ENCODE measurements around the gene KITLG.
"Not testable (repeated sequence)": the region's sequence is repeated elsewhere in the genome, so short reads cannot be mapped to it uniquely, and the experiment has no call there.

Gene KITLG

DNA sequence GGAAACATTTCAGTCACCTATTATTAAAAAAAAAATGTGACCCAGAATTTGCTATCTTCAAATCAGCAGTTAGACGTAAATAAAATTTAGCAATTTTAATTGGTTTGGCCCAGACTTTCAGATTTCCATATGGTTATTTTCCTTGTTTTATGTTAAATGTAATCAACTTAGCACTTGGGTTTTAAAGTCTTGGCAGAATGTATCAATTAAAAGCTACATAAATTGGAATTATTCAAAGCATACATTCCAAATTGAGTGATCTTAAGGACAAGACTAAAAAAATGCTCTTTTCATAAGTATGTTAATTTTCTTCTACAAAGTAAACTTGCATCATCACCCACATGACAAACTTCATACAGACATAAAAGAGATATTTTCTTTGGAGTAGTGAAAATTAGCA is 3.4 kb downstream of the KITLG start:
- DNase-seq (ENCODE audit: low read depth) = no peak

DNA sequence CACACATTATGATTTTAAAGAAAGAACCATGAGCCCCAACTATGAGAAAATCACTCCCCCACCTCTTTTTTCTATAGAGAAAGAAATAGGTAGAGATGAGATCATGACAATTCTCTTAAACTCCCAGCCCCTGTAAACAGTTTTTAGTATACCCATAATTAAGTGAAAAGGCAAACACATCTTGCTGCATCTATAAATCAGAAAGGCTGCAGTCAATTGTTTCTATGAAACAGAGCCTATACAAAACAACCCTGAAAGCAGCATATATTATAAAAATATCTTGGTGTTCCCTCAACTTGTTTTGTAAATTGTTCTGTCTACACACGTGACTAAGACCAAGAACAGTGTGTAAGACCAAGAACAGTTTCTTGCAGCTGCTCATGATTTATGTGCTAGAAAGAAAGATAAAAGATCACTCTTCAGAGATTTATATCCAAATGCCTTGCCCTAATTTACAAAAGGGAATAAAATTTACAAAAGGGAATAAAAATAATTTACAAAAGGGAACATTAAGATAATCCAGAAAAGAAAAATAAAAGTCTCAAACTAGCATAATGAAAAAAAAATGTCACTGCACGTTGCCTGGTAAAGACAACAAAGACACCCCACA is 4.8 kb downstream of the KITLG start:
- no peak for DNase-seq (ENCODE audit: low read depth)

- DNase-seq (ENCODE audit: low read depth) = no peak
Observed at GRCh38 chr12:88574278-88574677, 6.0 kb downstream of the KITLG start.

- no peak for DNase-seq (ENCODE audit: low read depth)
Observed at GRCh38 chr12:88573583-88573982, 6.7 kb downstream of the KITLG start.

DNA sequence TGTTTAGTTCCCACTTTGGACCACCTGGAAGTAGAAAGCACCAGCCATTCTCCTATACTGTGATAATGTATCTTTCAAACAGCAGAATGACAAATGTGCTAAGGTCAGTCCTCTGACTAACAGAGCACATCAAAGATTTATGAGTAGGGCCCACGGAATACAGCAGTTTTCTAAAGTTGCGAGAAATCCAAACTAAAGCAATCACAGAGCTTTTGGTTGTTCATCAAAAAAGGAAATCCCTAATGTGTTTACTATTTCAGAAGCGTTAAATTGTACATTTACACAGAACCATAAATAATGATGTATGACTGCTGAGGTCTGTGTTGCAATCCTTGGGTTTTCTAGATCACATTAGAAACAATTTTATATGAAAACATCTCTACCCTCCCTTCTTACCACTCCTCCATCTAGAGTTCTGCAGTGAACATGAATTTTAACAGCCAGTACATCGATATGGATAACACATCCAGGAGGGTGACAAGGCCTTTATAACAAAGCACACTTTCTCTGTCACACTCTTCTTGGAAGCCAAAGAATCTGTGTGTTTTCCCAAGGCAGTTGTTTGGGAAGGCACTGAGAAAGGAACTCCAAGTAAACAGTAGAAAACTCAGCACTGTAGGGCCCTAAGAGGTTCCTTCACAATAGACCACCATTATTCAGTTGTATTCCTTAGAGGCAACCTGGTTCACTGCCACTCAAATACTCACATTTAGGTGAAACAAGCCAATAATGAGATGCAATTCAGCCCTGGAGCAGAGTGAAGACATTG is 7.3 kb downstream of the KITLG start:
- DNase-seq (ENCODE audit: low read depth) = no peak

DNA sequence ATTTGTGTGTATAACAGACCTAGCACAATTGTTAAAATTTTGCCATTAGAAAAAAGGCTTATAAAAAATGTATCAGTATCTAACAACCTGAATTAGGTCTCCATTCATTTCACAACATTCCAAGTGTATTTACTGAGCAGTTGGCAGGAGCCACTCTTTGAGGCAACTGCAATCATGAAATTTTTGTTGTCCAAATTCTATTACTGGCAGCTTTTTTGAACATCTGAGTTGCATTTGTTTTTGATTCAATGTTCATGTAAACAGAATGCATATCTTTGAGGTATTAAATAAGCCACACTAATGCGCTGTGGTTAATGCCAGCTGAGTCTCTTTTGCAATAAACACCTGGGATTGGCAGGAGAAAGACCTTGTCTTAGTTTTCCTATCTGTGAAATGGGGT is 8.7 kb downstream of the KITLG start:
- no peak for DNase-seq (ENCODE audit: low read depth)

DNA sequence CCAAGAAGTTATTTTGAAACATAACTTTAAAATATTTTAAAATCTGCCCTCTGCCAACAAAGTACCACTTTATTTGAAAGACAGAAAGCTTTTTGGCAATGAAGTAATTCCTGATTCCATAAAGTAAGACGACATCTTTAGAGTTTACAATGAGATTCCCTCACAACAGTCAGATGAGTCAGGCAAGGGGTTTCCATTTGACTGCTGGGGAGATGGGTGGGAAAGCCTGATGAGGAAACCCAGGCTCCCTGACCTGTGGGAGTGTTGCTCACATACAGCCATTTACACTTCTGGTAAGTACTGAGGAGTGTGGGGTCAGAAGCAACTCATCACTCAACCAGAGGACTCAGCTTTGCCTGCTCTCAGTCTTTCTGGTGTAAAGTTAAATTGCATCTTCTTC is 10.2 kb downstream of the KITLG start:
- no peak for DNase-seq (ENCODE audit: low read depth)

DNA sequence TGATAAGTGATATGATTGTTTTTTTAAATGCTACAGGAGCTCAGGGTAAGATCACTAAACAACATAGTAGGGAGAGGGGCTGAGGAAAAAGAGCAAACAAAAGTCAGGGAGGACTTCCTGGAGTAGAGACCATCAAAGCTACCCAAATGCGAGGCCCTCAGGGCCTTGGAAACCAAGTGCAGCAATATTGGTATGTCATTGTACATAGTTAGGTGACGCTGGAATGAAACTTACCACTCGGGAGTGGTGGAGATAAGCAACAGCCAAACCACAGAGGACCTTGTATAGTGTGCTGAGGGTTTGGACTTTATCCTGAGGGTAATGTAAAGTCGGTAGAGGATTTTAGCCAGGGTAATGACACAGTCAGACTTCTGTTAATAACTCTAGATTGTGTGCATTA is 13.8 kb downstream of the KITLG start:
- no peak for DNase-seq (ENCODE audit: low read depth)

- no peak for DNase-seq (ENCODE audit: low read depth)
Observed at GRCh38 chr12:88562846-88563582, 17.3 kb downstream of the KITLG start.

DNA sequence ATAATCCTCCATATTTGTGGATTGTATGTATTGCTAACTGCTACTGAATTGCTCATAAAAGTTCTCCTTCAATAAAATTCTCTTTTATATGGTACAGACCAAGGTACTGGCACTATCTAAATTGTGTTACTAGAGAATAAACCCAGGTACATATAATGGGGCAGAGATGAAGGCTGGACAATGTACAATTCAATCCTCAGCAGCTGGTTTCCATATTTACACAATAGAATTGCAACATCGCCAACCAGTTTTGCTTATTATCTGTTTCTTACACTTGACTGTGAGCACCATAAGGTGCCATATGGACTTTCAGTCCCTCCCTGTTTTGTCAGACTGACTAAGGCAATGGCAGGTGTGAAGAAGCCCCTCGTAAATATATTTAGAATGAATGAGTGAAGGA is 18.1 kb downstream of the KITLG start:
- DNase-seq (ENCODE audit: low read depth) = no peak

DNA sequence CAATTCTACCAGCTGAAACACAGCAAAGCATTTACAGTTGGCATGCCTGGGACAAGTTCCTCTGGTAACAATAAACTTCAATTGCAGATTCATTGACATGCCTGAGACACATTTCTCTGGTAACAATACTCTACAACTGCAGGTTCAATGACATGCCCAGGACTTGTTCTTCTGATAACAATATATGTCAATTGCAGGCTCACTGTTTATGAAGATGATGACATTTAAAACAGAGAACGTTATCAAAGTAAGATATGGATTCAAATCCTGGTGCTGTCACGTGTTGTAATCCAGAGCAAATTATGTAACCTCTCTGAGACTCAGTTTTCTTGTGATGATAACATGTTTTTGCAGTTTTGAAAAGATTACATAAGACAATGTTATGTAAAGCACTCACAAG is 20.5 kb downstream of the KITLG start:
- DNase-seq (ENCODE audit: low read depth) = no peak

DNA sequence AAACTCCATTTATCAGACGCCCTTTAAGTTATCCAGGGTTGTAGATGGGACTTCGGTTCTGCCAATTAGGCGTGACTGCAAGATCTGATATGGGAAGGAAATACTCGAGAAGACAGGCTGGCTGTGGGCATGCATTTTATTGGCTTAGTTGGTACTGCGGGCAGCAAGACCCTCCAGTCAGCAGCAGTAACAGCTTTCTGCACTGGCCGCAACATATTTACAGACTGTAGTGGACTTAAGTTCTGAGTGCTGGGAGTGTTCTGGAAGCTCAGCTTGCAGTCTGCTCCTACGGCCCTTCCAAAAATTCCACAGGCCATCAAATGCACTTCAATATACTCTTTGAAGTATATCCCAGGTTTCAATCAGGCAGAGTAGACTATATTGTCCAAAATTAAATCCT is 21.1 kb downstream of the KITLG start:
- no peak for DNase-seq (ENCODE audit: low read depth)

GRCh38 chr12:88558340-88558867 is 21.9 kb downstream of the KITLG start:
- no peak for DNase-seq (ENCODE audit: low read depth)

DNA sequence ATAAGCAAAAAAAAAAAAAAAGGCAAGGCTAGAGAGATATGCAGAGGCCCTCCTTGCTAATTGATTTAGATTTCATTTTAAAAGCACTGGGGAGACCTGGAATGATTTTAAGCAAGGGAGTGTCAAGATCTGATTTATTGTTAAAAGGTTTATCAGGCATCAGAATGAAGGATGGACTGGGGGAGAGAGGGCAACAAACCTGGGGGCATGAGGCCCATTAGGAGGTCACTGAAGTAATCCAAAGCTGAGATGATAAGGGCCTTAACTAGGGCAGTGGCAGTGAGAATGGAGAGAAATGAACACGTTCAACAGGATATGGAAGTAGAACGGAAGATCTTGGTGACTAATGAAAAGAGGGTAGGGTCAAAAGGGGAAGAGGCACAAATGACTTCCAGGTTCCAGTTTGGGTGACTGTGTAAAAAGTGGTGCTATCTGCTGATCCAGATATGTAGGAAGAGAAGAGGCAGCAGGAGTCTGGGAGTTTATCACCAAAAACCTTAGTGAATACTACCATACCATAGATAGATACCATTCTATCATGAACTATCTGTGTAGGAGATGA is 24.0 kb downstream of the KITLG start:
- no peak for DNase-seq (ENCODE audit: low read depth)

- no peak for DNase-seq (ENCODE audit: low read depth)
Observed at GRCh38 chr12:88553941-88554658, 26.2 kb downstream of the KITLG start.

DNA sequence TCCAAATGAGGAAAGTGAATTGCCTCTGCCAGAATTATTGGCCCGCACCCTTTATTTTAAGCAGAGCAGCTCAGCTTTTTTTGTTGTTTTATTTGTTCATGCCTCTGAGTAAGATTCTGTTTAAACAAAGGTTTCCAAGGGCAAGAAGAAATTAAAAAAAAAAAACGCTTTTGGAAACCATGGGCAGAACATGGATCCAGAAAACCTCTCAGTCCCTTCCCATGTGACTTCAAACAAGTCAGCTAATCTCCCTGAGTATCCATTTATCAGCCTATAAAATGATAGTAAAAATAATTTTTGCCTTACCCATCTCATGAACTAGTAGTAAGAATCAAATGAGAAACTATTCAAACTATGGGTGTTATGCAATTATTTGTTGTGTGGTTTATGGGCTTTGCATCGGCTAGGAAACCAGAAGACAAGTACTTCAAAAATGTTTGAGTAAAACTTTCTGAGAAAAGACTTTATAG is 27.6 kb downstream of the KITLG start:
- no peak for DNase-seq (ENCODE audit: low read depth)

- DNase-seq (ENCODE audit: low read depth) = no peak
Observed at GRCh38 chr12:88549929-88550328, 30.3 kb downstream of the KITLG start.

DNA sequence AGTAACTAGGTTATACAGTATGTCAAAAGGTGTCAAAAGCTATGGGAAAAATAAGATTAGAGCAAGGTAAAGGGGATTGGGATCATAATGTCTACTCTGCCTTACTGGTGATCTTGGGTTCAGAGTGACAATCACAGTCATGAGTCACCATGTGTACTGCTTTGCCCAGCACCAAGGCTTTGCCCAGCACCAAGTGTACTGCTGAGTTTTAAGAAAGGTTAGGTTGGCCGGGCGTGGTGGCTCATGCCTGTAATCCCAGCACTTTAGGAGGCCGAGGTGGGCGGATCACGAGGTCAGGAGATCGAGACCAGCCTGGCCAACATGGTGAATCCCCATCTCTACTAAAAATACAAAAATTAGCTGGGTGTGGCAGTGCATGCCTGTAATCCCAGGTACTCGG is 32.3 kb downstream of the KITLG start:
- DNase-seq (ENCODE audit: low read depth) = not testable (repeated sequence)

DNA sequence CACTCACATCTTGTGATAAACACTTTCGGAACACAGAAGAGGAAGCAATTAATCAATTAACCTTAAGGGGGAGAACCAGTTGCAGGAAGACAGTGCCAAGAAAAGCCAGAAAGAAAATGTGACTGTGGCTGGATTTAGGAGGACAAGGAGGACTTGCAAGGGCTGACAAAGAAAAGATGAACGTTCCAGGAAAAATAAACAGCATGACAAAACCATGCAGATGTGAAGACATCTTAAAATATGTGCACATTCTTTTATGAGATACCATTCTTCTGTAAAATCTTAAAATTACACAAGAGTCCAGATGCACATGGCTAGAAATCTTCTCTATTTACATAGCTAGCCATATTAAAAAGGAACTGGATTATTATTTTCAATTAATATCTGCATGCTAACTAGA is 33.4 kb downstream of the KITLG start:
- no peak for DNase-seq (ENCODE audit: low read depth)

- DNase-seq (ENCODE audit: low read depth) = no peak
Observed at GRCh38 chr12:88546226-88546625, 34.0 kb downstream of the KITLG start.

- DNase-seq (ENCODE audit: low read depth) = no peak
Observed at GRCh38 chr12:88544991-88545980, 35.0 kb downstream of the KITLG start.

Data from stimulated activated CD8-positive, alpha-beta memory T cell treated with anti-CD3 and anti-CD28 coated beads, Interleukin-4, amount 100 ng/mL, for 24 hours (primary cell).